PC-3 (cell line): Measurements from ENCODE around the gene IRF9. TPM values are rescaled to one million over a fixed set of nuclear protein-coding genes. Genes with fewer than 3 reads are reported as not detected.

Source experiments
- ATAC-seq: fragments of 200-7000 bp; cut with Tn5 transposase; 2 replicates; pipeline ENCODE4 v1.9.1; 2020; ENCODE audit warnings: mild to moderate bottlenecking, moderate library complexity
- BruUV-seq: library from RNA; stranded (reverse); fragments of 400-500 nt; replicated peaks from 2 replicates; lab custom pipeline; 2021; lab: Mats Ljungman, UMichigan
- CTCF ChIA-PET: fragments of 300-600 bp; sonication (Branson Sonifier 250); formaldehyde crosslinking; loops from one replicate; lab custom pipeline; 2022; ENCODE audit warnings: antibody characterized with exemption; lab: Charles Lee
- POLR2A ChIA-PET: fragments of 300-600 bp; sonication (Branson Sonifier 250); formaldehyde crosslinking; loops from one replicate; lab custom pipeline; 2022; ENCODE audit warnings: antibody characterized with exemption; ENCODE audit not compliant: unreplicated experiment; lab: Charles Lee
- DNase-seq: peaks from one replicate; pipeline ENCODE4 v3.0.0-alpha.2; 2015
- H2AFZ ChIP-seq: fragments of 300-600 bp; sonication (generic); 2 replicates; pipeline ENCODE4 v1.6.0; 2016; ENCODE audit warnings: antibody characterized with exemption, low read length
- H3F3A ChIP-seq: fragments of 300-600 bp; sonication (generic); one replicate; pipeline ENCODE4 v1.6.0; 2017; ENCODE audit warnings: antibody characterized with exemption, low read length, control low read depth, mild to moderate bottlenecking; ENCODE audit not compliant: unreplicated experiment
- H3K27ac ChIP-seq: fragments of 300-600 bp; sonication (generic); 2 replicates; pipeline ENCODE4 v1.5.1; 2016; ENCODE audit warnings: mild to moderate bottlenecking, low read length
- H3K27me3 ChIP-seq: fragments of 300-600 bp; sonication (generic); 2 replicates; pipeline ENCODE4 v1.6.1; 2016; ENCODE audit warnings: low read length, mixed read lengths
- H3K36me3 ChIP-seq: fragments of 300-600 bp; sonication (generic); 2 replicates; pipeline ENCODE4 v1.6.1; 2016; ENCODE audit warnings: low read depth, mixed run types, low read length, mixed read lengths
- H3K4me1 ChIP-seq: fragments of 300-600 bp; sonication (generic); 2 replicates; pipeline ENCODE4 v1.5.1; 2016; ENCODE audit warnings: low read length; ENCODE audit not compliant: insufficient read depth
- H3K4me2 ChIP-seq: fragments of 300-600 bp; sonication (generic); 2 replicates; pipeline ENCODE4 v1.6.0; 2016; ENCODE audit warnings: low read length
- H3K4me3 ChIP-seq: fragments of 300-600 bp; sonication (generic); 2 replicates; pipeline ENCODE4 v1.5.1; 2016; ENCODE audit warnings: mild to moderate bottlenecking, low read length, mixed read lengths
- H3K79me2 ChIP-seq: fragments of 300-600 bp; sonication (generic); 2 replicates; pipeline ENCODE4 v1.6.1; 2017; ENCODE audit warnings: low read length, mixed read lengths
- H3K9ac ChIP-seq: fragments of 300-600 bp; sonication (generic); 2 replicates; pipeline ENCODE4 v1.6.0; 2016; ENCODE audit warnings: mild to moderate bottlenecking, low read length
- H3K9me2 ChIP-seq: fragments of 300-600 bp; sonication (generic); replicated peaks from 2 replicates; pipeline ENCODE4 v1.6.1; 2016; ENCODE audit warnings: mixed run types, low read length, mixed read lengths
- H3K9me3 ChIP-seq: fragments of 300-600 bp; sonication (generic); 2 replicates; pipeline ENCODE4 v1.6.1; 2016; ENCODE audit warnings: low read length, mixed read lengths
- H4K20me1 ChIP-seq: fragments of 300-600 bp; sonication (generic); 2 replicates; pipeline ENCODE4 v1.6.1; 2016; ENCODE audit warnings: low read length, mixed read lengths
- CTCF ChIP-seq: fragments of 300-600 bp; sonication (generic); conservative IDR thresholded peaks from 2 replicates; pipeline ENCODE4 v1.5.1; 2017; ENCODE audit warnings: antibody characterized with exemption, low read depth, mild to moderate bottlenecking, low read length
- EZH2 ChIP-seq: fragments of 300-600 bp; sonication (generic); IDR thresholded peaks from one replicate; pipeline ENCODE4 v1.6.1; 2017; ENCODE audit warnings: antibody characterized with exemption, mild to moderate bottlenecking, low read length; ENCODE audit not compliant: unreplicated experiment
- EZH2phosphoT487 ChIP-seq: fragments of 300-600 bp; sonication (generic); IDR thresholded peaks from 2 replicates; pipeline ENCODE4 v1.6.1; 2018; ENCODE audit warnings: mild to moderate bottlenecking, antibody characterized with exemption, low read length, borderline replicate concordance
- intact Hi-C: fragments of 100-400 bp; cut with micrococcal nuclease; formaldehyde crosslinking; loops from 2 replicates; pipeline ENCODE4 v1.9.0; 2023
- total RNA-seq: library from RNA; depleted of rRNA; stranded (reverse); fragments of >200 nt; gene quantifications from 2 replicates; pipeline ENCODE4 v1.2.3, GENCODE V29; 2014

The IRF9 gene
- total RNA-seq, 1 experiment from 2014 or later, result 10.5 TPM

- TSS peak; percentile 69 for BruUV-seq
- Histone ChIP-seq H3K27me3 (no peaks in the 10 kb centered on the region), H3K4me3 (peak within 1 kb of the TSS; percentile 76), H3K27ac (peak within 1 kb of the TSS; percentile 64), H3K9ac (peak within 1 kb of the TSS; percentile 90), H3K4me1 (peaks cover 8% of the 10 kb centered on the region), H3K9me3 (no peaks in the 10 kb centered on the region), H3K79me2 (peaks cover 44% of the 10 kb centered on the region), H3F3A (no peaks in the 10 kb centered on the region), H3K4me2 (peak within 1 kb of the TSS; percentile 86), H2AFZ (peak within 1 kb of the TSS; percentile 54), H3K36me3 (peaks cover 24% of the 10 kb centered on the region; the same call in 1 of the 2 replicates), H4K20me1 (no peaks in the 10 kb centered on the region), H3K9me2 (no peaks in the 10 kb centered on the region)
- DNase-seq (peak; percentile 98), ATAC-seq (peak; percentile 90)
- POLR2A ChIA-PET, result no interaction called here
- intact Hi-C loops, result no loop called here
- TF ChIP-seq EZH2 (no peak), EZH2phosphoT487 (no peak), CTCF (no peak)
- CTCF ChIA-PET, result no interaction called here
Measured at GRCh38 chr14:24188251-24189058, 27.4 kb downstream of the IRF9 start, which contains the start of gene IPO4. IPO4 (minus strand) TSS chr14:24188816; CDS start chr14:24188787, 29 bp downstream.

- H3K9me3 ChIP-seq, result no peaks in the 10 kb centered on the region
- H3K79me2 ChIP-seq, result peaks cover 47% of the 10 kb centered on the region
- H4K20me1 ChIP-seq, result no peaks in the 10 kb centered on the region
- H3K9ac ChIP-seq, result peak overlapping the region; percentile 90; the same call in 1 of the 2 replicates
- H3K27ac ChIP-seq, result no peak overlapping the region
- intact Hi-C loops, result no loop called here
- ChIA-PET CTCF (no interaction called here), POLR2A (no interaction called here)
- peak overlapping the region; percentile 86 for H3K4me2 ChIP-seq
- H3F3A ChIP-seq, result no peaks in the 10 kb centered on the region
- H3K4me1 ChIP-seq, result peaks cover 8% of the 10 kb centered on the region
- no peak for DNase-seq
- peak overlapping the region; percentile 76 for H3K4me3 ChIP-seq
- TF ChIP-seq EZH2phosphoT487 (no peak), EZH2 (no peak), CTCF (no peak)
- H3K27me3 ChIP-seq, result no peaks in the 10 kb centered on the region
- no TSS peak for BruUV-seq
- H2AFZ ChIP-seq, result peak overlapping the region; percentile 21; the same call in 1 of the 2 replicates
- H3K36me3 ChIP-seq, result peaks cover 24% of the 10 kb centered on the region; the same call in 1 of the 2 replicates
- no peaks in the 10 kb centered on the region for H3K9me2 ChIP-seq
- no peak for ATAC-seq
Measured at GRCh38 chr14:24189059-24189375, 28.0 kb downstream of the IRF9 start.

GRCh38 chr14:24189460-24189859 is 28.4 kb downstream of the IRF9 start:
- Histone ChIP-seq H3K4me2 (peak overlapping the region; percentile 86), H3K27me3 (no peaks in the 10 kb centered on the region), H3K79me2 (peaks cover 51% of the 10 kb centered on the region), H3K36me3 (peaks cover 24% of the 10 kb centered on the region; the same call in 1 of the 2 replicates), H3K4me3 (peak overlapping the region; percentile 76; the same call in 1 of the 2 replicates), H3K4me1 (peaks cover 10% of the 10 kb centered on the region), H3K9me3 (no peaks in the 10 kb centered on the region), H2AFZ (peak overlapping the region; percentile 21; the same call in 1 of the 2 replicates), H3K9ac (peak overlapping the region; percentile 90; the same call in 1 of the 2 replicates), H3K27ac (no peak overlapping the region), H3F3A (no peaks in the 10 kb centered on the region), H3K9me2 (no peaks in the 10 kb centered on the region), H4K20me1 (no peaks in the 10 kb centered on the region)
- ATAC-seq (no peak), DNase-seq (no peak)
- POLR2A ChIA-PET, result no interaction called here
- TF ChIP-seq EZH2, result no peak
- no TSS peak for BruUV-seq
- CTCF ChIA-PET, result no interaction called here
- intact Hi-C loops, result no loop called here
